ENCODE data around the gene GMEB2. TPM values are rescaled to one million over a fixed set of nuclear protein-coding genes. Genes with fewer than 3 reads are reported as not detected.
A peak's percentile ranks its signal among the peaks of the same experiment; 100 is the strongest.

The GMEB2 gene
- total and polyA plus RNA-seq, 10 of the 15 experiments (the other 5 are each of a cell fraction or from before 2014, with no cell fraction given), result 0.08 to 15.1 (median 6.9) TPM

DNA sequence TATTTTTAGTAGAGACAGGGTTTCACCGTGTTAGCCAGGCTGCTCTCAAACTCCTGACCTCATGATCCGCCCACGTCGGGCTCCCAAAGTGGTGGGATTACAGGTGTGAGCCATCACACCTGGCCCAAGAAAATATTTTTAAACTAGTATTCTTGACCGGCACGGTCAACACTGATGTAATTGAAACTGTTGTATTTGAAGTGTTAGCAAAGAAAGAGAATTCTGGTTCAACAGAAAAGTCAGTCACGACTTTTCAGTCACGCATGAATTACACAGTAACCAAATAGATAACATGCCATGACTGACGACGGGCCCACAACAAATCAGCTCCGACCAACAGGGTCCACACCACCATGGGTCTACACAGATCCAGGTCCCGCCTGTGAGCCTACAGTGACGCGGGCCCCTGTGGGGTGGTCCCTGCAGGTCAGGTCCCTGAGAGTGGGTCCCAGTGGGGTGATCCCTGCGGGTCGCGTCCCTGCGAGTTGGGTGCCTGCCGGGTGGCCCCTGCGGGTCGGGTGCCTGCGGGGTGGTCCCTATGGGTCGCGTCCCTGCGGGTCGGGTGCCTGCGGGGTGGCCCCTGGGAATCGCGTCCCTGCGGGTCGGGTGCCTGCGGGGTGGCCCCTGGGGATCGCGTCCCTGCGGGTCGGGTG, 1.0 kb downstream of the GMEB2 start (continued):
- TF ChIP-seq, protein P1, sequence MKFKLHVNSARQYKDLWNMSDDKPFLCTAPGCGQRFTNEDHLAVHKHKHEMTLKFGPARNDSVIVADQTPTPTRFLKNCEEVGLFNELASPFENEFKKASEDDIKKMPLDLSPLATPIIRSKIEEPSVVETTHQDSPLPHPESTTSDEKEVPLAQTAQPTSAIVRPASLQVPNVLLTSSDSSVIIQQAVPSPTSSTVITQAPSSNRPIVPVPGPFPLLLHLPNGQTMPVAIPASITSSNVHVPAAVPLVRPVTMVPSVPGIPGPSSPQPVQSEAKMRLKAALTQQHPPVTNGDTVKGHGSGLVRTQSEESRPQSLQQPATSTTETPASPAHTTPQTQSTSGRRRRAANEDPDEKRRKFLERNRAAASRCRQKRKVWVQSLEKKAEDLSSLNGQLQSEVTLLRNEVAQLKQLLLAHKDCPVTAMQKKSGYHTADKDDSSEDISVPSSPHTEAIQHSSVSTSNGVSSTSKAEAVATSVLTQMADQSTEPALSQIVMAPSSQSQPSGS (IDR thresholded peaks at IDR 0.05; ENCODE audit: low read length), result peak; percentile 64; the same call in 1 of the 2 replicates
- TF ChIP-seq, protein P2, sequence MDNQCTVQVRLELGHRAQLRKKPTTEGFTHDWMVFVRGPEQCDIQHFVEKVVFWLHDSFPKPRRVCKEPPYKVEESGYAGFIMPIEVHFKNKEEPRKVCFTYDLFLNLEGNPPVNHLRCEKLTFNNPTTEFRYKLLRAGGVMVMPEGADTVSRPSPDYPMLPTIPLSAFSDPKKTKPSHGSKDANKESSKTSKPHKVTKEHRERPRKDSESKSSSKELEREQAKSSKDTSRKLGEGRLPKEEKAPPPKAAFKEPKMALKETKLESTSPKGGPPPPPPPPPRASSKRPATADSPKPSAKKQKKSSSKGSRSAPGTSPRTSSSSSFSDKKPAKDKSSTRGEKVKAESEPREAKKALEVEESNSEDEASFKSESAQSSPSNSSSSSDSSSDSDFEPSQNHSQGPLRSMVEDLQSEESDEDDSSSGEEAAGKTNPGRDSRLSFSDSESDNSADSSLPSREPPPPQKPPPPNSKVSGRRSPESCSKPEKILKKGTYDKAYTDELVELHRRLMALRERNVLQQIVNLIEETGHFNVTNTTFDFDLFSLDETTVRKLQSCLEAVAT (IDR thresholded peaks at IDR 0.05), result no peak
- TF ChIP-seq RAD51 (IDR thresholded peaks at IDR 0.05) (0 out of 2 replicates have a peak, but pooled peaks have one; percentile 28), MYC (IDR thresholded peaks at IDR 0.05; ENCODE audit: insufficient read depth, insufficient read length, insufficient replicate concordance, low read length, severe bottlenecking) (peak; percentile 26), CBX5 (IDR thresholded peaks at IDR 0.05; ENCODE audit: low read depth) (no peak), POLR2AphosphoS5 (IDR thresholded peaks at IDR 0.05; ENCODE audit: low read length) (peak; percentile 92), ZSCAN29 (IDR thresholded peaks at IDR 0.05) (no peak), CBFB (IDR thresholded peaks at IDR 0.05; ENCODE audit: low read depth) (peak; percentile 70; the same call in 1 of the 2 replicates), BACH1 (IDR thresholded peaks at IDR 0.05; ENCODE audit: borderline replicate concordance) (peak; percentile 92), EP300 (IDR thresholded peaks at IDR 0.05; ENCODE audit: borderline replicate concordance in 1 of 2, control insufficient read depth in 1 of 2, low read depth in 2 of 2, low read length in 2 of 2) (peak; percentile 62 to 69; a peak in 3 of 4 replicates), PAX5 (IDR thresholded peaks at IDR 0.05; ENCODE audit: borderline replicate concordance, low read depth, low read length) (peak; percentile 85), ZBED1 (IDR thresholded peaks at IDR 0.05; ENCODE audit: borderline replicate concordance) (peak; percentile 94), SP1 (IDR thresholded peaks at IDR 0.05; ENCODE audit: low read depth, low read length) (peak; percentile 3), FOXM1 (IDR thresholded peaks at IDR 0.05; ENCODE audit: low read depth, low read length) (peak; percentile 84), NFIC (IDR thresholded peaks at IDR 0.05; ENCODE audit: low read depth, low read length) (peak; percentile 72), CREM (IDR thresholded peaks at IDR 0.05; ENCODE audit: low read depth) (peak; percentile 80), ZNF217 (IDR thresholded peaks at IDR 0.05) (no peak), RFX5 (IDR thresholded peaks at IDR 0.05; ENCODE audit: low read depth, low read length) (no peak), DPF2 (IDR thresholded peaks at IDR 0.05) (peak; percentile 65), MEF2A (IDR thresholded peaks at IDR 0.05; ENCODE audit: insufficient read depth, low read depth, low read length) (0 out of 2 replicates have a peak, but pooled peaks have one; percentile 47)
- TF ChIP-seq, protein P3, sequence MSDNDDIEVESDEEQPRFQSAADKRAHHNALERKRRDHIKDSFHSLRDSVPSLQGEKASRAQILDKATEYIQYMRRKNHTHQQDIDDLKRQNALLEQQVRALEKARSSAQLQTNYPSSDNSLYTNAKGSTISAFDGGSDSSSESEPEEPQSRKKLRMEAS (IDR thresholded peaks at IDR 0.05; ENCODE audit: low read depth, low read length), result no peak
- TF ChIP-seq, protein P4, sequence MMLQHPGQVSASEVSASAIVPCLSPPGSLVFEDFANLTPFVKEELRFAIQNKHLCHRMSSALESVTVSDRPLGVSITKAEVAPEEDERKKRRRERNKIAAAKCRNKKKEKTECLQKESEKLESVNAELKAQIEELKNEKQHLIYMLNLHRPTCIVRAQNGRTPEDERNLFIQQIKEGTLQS (IDR thresholded peaks at IDR 0.05; ENCODE audit: borderline replicate concordance, extremely low read depth, low read depth, low read length), result no peak
- TF ChIP-seq, protein P5, sequence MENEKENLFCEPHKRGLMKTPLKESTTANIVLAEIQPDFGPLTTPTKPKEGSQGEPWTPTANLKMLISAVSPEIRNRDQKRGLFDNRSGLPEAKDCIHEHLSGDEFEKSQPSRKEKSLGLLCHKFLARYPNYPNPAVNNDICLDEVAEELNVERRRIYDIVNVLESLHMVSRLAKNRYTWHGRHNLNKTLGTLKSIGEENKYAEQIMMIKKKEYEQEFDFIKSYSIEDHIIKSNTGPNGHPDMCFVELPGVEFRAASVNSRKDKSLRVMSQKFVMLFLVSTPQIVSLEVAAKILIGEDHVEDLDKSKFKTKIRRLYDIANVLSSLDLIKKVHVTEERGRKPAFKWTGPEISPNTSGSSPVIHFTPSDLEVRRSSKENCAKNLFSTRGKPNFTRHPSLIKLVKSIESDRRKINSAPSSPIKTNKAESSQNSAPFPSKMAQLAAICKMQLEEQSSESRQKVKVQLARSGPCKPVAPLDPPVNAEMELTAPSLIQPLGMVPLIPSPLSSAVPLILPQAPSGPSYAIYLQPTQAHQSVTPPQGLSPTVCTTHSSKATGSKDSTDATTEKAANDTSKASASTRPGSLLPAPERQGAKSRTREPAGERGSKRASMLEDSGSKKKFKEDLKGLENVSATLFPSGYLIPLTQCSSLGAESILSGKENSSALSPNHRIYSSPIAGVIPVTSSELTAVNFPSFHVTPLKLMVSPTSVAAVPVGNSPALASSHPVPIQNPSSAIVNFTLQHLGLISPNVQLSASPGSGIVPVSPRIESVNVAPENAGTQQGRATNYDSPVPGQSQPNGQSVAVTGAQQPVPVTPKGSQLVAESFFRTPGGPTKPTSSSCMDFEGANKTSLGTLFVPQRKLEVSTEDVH (IDR thresholded peaks at IDR 0.05; ENCODE audit: low read depth, partially characterized antibody), result peak; percentile 60
